Neuron (in vitro differentiated cells): ENCODE measurements around the gene DCUN1D1.

Experiments
- H2AFZ ChIP-seq: one replicate; pipeline ENCODE4 v1.6.1; 2013; ENCODE audit warnings: low read depth, mild to moderate bottlenecking, inconsistent platforms, low read length, moderate library complexity
- H3K27me3 ChIP-seq: one replicate; pipeline ENCODE4 v1.6.1; 2013; ENCODE audit warnings: low read length; ENCODE audit not compliant: insufficient read depth
- H3K36me3 ChIP-seq: one replicate; pipeline ENCODE4 v1.6.1; 2013; ENCODE audit warnings: low read length; ENCODE audit not compliant: insufficient read depth
- H3K4me1 ChIP-seq: one replicate; pipeline ENCODE4 v1.6.1; 2013; ENCODE audit warnings: low read length; ENCODE audit not compliant: insufficient read depth
- H3K4me3 ChIP-seq: 2 replicates; pipeline ENCODE4 v1.5.1; 2013; ENCODE audit warnings: mild to moderate bottlenecking, low read length, moderate library complexity
- H3K9me3 ChIP-seq: one replicate; pipeline ENCODE4 v1.6.1; 2013; ENCODE audit warnings: low read length

The DCUN1D1 gene

DNA sequence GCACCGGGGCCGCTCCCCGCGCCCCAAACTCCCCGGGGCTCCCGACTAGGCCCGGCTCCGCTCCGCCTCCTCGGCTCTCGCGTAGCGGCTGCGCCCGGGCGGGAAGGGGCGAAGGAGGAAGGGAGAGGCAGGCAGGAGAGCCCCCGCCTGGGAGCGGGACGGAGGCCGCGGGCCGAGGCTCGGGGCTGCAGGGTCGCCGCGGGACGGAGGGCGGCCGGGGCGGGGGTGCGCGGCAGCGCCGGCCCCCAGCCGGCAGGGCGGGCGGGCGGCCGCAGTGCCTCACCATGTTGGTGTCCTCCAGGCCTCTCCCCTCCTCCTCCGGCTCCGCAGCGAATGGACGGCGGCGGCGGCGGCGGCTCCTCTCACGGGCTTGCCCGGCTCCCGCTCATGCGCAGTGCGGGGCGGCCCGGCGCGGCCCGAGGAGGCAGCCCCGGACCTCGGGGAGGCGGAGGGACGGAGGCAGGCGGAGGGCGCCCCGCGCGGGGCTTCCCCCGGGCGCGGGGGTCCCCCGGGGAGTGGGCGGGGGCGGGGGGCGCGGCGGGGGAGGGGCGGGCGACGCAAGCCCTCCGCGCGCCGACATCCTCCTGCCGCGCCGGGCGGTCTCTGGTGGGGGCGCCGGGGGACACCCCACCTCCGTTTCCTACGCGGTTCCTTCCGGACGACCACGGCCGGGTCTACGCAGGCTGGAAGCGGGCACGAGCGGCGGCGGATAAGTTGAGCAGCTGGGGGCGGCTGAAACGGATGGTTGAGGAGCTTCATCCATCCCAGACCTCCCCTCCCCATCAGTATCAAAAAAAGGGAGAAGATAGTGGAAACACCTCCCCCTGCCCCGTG, at the start of gene DCUN1D1:
TSS of gene DCUN1D1 (minus strand) at position 335 of the 834 bp plus-strand sequence. CDS start at position 286, 49 bp downstream.
- H2AFZ ChIP-seq = peak within 1 kb of the TSS; percentile 71
- H3K9me3 ChIP-seq = no peaks in the 10 kb centered on the region
- peaks cover 14% of the 10 kb centered on the region for H3K4me1 ChIP-seq
- H3K27me3 ChIP-seq = no peaks in the 10 kb centered on the region
- peak within 1 kb of the TSS; percentile 87 for H3K4me3 ChIP-seq
- H3K36me3 ChIP-seq = no peaks in the 10 kb centered on the region

DNA sequence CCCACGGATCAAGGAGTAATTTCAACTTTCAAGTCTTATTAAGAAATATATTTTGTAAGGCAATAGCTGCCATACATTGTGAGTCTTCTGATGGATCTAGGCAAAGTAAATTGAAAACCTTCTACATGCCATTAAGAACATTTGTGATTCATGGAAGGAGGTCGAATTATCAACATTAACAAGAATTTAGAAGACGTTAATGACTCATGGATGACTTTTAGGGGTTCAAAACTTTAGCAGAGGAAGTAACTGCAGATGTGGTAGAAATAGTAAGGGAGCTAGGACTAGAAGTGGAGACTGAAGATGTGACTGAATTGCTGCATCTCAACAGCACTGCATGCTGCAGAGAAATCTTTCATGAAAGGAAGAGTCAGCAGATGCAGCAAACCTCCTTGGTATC, 48.1 kb upstream of the DCUN1D1 start:
- peaks cover 28% of the 10 kb centered on the region for H3K36me3 ChIP-seq
- no peaks in the 10 kb centered on the region for H3K4me1 ChIP-seq
- H3K9me3 ChIP-seq = peaks cover 8% of the 10 kb centered on the region
- H2AFZ ChIP-seq = no peak overlapping the region
- H3K27me3 ChIP-seq = no peaks in the 10 kb centered on the region
- H3K4me3 ChIP-seq = no peak overlapping the region

DNA sequence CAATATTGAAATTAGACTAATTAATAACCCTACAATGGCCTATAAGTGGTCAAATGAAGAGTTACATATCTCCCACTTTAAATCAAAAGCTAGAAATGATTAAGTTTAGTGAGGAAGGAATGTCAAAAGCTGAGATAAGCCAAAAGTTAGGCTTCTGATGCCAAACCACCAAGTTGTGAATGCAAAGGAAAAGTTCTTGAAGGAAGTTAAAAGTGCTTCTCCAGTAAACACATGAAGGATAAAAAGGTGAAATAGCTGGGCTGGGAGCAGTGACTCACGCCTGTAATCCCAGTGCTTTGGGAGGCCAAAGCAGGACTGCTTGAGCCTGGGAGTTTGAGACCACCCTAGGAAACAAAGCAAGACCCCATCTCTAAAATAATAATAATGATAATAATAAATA, 46.9 kb upstream of the DCUN1D1 start:
- Histone ChIP-seq H3K9me3 (peaks cover 8% of the 10 kb centered on the region), H3K4me3 (no peak overlapping the region), H3K36me3 (peaks cover 22% of the 10 kb centered on the region), H3K4me1 (no peaks in the 10 kb centered on the region), H2AFZ (no peak overlapping the region), H3K27me3 (no peaks in the 10 kb centered on the region)

DNA sequence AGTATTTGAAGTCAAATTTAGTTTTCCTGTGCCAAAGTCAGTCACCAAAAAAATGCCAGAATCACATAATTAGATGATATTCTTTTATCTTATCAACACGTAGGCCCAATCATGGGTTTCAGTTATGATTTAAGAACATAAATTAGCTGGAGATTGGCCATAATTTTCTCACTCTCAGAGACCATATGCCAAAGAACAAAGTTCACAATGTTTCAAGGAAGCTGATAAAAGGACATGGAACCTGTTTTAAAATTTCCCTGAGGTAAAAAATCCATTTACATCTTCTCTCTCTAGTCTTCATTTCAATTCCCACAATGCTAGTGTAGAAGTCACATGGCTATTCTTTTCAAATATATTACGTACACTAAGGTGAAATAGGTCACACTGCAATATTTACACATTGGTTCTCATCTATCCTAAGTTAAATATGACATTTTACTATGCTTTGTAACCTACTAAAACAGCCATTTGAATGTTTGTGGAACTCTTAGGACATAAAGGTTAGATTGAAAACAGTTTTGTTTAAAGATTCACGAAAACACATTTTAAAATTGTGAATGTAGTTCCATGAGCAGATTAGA, 42.7 kb upstream of the DCUN1D1 start:
- no peak overlapping the region for H3K4me3 ChIP-seq
- no peaks in the 10 kb centered on the region for H3K4me1 ChIP-seq
- no peak overlapping the region for H2AFZ ChIP-seq
- H3K36me3 ChIP-seq = peaks cover 39% of the 10 kb centered on the region
- no peaks in the 10 kb centered on the region for H3K27me3 ChIP-seq
- H3K9me3 ChIP-seq = no peaks in the 10 kb centered on the region

DNA sequence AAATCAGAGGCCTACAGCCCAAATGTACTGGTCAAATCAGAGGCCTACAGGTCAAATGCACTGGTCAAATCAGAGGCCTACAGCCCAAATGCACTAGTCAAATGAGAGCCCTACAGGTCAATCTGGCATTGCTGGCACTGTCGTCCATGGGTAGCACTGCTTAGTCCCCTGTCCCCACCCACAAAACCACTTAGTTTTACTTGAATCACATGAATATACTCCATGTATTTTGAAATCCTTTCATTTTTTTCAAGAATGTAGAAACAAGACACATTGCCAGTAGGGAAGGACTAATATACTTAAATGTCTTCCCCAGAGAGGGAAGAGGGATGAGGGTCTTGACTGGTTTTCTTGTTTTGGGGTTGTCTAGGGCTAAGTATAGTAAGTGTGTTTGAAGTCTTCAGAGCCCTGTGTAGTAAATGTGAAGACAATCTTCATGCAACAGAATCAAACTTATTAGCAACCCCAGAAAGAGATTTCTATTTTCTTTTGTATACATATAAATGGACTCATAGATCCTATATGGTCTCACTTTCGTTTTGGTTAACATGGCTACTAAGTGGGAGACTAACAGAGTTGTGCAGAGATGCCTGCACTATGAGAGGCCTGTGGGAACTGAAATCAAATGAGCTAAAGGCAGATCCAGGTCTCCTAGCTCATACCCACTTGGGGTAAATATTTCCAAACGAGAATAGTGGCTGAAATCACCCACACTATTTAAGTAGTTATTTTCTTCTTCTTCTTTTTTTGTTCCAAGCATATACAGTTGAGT, 38.3 kb upstream of the DCUN1D1 start:
- H3K4me1 ChIP-seq = no peaks in the 10 kb centered on the region
- H2AFZ ChIP-seq = no peak overlapping the region
- peaks cover 46% of the 10 kb centered on the region for H3K36me3 ChIP-seq
- no peaks in the 10 kb centered on the region for H3K9me3 ChIP-seq
- no peak overlapping the region for H3K4me3 ChIP-seq
- H3K27me3 ChIP-seq = no peaks in the 10 kb centered on the region

DNA sequence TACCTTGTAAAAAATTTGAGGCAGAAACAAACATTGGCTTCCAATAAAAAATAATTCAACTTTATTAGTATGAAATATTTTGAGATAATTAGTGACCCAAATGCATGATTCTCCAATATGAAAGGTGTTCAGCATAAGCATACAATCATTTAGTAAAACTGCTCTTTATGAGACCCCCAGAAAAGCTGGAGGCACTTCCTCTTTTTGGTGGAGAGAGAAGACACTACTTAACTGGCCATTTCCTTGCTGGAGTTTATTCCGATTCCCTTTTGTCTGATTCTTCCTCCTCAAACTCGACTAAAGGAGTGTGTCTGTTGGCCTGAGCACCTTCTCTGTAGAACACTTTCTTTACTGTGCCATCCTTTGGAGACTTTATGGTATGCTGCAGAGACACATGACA, 34.8 kb upstream of the DCUN1D1 start:
- Histone ChIP-seq H3K9me3 (no peaks in the 10 kb centered on the region), H2AFZ (no peak overlapping the region), H3K27me3 (no peaks in the 10 kb centered on the region), H3K4me3 (no peak overlapping the region), H3K36me3 (peaks cover 30% of the 10 kb centered on the region), H3K4me1 (no peaks in the 10 kb centered on the region)

DNA sequence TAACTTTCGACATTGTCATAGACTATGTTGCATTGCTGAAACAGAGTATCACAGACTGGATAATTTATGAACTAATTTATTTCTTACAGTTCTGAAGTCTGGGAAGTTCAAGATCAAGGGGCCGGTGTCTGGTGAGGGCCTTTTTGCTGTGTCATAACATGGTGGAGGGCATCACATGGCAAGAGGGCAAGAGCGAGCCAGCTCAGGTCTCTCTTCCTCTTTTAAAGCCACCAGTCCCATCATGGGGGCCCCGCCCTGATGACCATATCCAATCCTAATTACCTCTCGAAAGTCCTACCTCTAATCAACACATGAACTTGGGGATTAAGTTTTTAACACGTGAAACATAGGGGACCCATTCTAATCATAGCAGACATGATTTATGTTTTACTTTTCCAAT, 33.5 kb upstream of the DCUN1D1 start:
- H3K27me3 ChIP-seq = no peaks in the 10 kb centered on the region
- H3K4me1 ChIP-seq = no peaks in the 10 kb centered on the region
- H3K4me3 ChIP-seq = no peak overlapping the region
- H3K36me3 ChIP-seq = peaks cover 18% of the 10 kb centered on the region
- H2AFZ ChIP-seq = no peak overlapping the region
- no peaks in the 10 kb centered on the region for H3K9me3 ChIP-seq

DNA sequence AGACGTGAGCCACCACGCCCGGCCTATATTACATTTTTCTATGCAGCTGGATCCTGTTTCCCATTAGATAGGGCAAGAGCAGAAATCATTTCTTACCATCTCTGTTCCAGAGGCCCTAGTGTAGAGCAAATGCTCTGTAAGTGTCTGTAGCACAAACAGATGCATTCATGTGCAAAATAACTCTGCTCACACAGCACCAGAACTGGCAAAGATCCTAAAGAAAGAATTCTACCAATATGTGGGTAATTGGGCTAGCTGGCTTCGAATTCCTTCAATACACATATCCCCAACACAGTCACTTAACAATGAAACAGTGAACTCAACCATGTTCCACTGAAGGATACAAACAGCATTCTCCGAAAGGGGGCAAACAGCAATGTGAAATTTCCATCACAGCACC, 32.7 kb upstream of the DCUN1D1 start:
- Histone ChIP-seq H3K4me1 (no peaks in the 10 kb centered on the region), H3K27me3 (no peaks in the 10 kb centered on the region), H3K4me3 (no peak overlapping the region), H2AFZ (no peak overlapping the region), H3K9me3 (no peaks in the 10 kb centered on the region), H3K36me3 (peaks cover 14% of the 10 kb centered on the region)

DNA sequence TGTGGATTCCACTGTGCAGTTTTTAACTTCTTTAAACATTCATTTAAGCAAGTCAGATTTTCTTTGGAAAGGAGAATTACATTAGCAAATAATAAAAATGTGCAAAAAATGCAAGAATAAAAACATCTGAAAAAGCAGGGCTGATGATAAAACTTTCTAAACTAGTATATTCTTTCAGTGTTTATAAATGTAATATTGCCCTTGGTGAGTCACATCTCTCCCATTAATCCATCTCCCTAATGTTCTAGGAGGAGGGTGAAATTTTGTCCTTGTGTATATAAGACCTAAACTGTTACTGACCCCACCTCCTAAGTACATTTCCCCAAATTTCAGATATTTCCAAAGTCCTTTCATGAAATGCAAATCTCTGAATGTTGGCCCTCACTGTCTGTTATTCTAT, 28.5 kb upstream of the DCUN1D1 start:
- Histone ChIP-seq H3K36me3 (peaks cover under 1% of the 10 kb centered on the region), H3K4me1 (no peaks in the 10 kb centered on the region), H3K27me3 (no peaks in the 10 kb centered on the region), H3K4me3 (no peak overlapping the region), H3K9me3 (no peaks in the 10 kb centered on the region), H2AFZ (no peak overlapping the region)

DNA sequence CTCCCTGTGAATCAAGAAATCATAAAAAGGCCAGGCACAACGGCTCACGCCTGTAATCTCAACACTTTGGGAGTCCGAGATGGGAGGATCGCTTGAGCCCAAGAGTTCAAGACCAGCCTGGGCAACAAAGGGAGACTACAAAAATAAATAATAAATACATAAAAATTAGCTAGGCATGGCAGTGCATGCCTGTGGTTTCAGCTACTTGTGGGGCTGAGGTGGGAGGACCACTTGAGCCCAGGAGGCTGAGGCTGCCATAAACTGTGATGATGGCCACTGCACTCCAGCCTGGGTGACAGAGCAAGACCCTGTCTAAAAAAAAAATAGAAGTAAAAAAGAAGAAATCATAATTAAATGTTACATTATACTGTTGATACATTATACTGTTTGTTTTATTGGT, 28.0 kb upstream of the DCUN1D1 start:
- Histone ChIP-seq H2AFZ (no peak overlapping the region), H3K9me3 (no peaks in the 10 kb centered on the region), H3K27me3 (no peaks in the 10 kb centered on the region), H3K4me3 (no peak overlapping the region), H3K4me1 (no peaks in the 10 kb centered on the region), H3K36me3 (no peaks in the 10 kb centered on the region)

DNA sequence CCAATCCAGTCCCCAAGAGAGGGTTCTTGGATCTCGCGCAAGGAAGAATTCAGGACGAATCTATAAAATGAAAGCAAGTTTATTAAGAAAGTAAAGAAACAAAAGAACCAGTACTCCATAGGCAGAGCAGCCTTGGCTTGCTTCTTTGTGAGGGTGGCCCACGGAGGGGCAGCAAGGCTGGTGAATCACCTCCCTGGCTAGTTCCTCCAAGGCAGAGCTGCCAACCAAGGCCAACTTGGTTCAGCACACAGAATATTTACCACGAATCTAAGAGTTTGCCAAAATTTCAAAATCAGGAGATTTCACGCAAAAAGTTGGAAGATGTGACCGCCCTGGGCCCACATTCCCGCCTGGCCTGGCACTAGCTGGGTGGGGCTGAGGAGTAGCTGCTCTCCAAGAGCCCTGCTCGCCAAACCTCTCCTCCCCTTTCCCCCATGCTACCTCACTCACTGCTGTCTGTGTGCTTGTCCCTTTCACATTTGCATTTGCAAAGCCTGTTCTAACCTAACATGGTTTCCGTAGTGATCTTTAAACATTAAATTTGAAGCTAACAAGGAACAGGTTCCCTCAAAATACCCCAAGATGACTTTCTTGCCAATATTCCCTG, 26.2 kb upstream of the DCUN1D1 start:
- Histone ChIP-seq H3K36me3 (no peaks in the 10 kb centered on the region), H3K4me1 (no peaks in the 10 kb centered on the region), H3K9me3 (no peaks in the 10 kb centered on the region), H2AFZ (no peak overlapping the region), H3K4me3 (no peak overlapping the region), H3K27me3 (no peaks in the 10 kb centered on the region)

DNA sequence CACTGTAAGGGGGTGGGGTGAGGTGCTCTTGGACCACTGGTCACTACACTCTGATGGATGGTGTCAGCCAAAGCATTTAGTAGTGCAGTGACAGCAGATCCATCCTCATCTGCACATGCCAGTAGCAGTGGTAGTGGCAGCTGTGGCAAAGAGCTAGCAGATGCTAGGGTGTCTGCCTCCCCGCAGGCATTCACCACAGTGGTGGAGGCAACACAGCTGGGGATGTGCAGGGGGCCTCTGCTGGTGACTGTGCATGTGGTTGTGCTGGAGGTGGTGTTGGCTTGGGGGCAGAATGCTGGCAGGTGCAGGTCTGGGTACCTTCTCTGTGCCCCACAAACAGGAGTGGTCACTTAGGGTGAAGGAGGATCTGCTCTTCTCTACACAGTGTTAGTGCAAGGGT, 19.4 kb upstream of the DCUN1D1 start:
- Histone ChIP-seq H3K9me3 (no peaks in the 10 kb centered on the region), H3K36me3 (no peaks in the 10 kb centered on the region), H3K4me1 (no peaks in the 10 kb centered on the region), H3K4me3 (no peak overlapping the region), H2AFZ (no peak overlapping the region), H3K27me3 (no peaks in the 10 kb centered on the region)
